HG03097 (cell line): Measurements from ENCODE around the gene HOXA11.

Experiments
- ATAC-seq: cut with Tn5 transposase; IDR thresholded peaks from one replicate; pipeline ENCODE4 v1.9.1; 2021; ENCODE audit not compliant: unreplicated experiment, low FRiP score

Gene HOXA11

DNA sequence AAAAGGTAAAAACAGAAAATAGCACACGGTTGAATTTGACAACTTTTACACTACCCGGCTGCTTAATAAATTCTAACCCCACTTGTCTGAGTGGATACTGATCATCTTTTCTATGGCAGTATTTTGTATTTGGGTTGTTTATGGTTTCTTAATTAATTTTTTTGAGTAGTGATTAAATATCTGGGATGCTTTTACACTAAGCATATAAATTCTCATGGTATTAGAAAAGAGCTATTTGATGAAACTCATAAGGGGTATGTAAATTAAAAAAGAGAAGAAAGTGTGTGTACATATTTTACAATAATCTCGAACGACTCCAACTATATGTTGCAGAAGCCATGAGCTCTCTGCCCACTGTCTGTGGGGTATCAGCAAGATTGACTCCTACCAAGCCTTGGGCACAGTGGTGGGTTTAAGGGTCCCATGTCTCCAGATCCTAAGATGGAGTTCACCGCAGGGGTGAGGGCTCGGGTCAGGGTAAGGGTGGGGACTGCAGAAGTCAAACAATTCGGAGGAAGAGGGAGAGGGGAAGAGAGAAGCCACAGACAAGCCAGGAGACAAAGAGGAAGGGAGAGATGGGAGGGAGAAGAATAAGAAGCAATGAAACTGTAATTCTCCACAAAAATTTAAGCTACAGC is 22.4 kb upstream of the HOXA11 start:
- ATAC-seq: no peak

DNA sequence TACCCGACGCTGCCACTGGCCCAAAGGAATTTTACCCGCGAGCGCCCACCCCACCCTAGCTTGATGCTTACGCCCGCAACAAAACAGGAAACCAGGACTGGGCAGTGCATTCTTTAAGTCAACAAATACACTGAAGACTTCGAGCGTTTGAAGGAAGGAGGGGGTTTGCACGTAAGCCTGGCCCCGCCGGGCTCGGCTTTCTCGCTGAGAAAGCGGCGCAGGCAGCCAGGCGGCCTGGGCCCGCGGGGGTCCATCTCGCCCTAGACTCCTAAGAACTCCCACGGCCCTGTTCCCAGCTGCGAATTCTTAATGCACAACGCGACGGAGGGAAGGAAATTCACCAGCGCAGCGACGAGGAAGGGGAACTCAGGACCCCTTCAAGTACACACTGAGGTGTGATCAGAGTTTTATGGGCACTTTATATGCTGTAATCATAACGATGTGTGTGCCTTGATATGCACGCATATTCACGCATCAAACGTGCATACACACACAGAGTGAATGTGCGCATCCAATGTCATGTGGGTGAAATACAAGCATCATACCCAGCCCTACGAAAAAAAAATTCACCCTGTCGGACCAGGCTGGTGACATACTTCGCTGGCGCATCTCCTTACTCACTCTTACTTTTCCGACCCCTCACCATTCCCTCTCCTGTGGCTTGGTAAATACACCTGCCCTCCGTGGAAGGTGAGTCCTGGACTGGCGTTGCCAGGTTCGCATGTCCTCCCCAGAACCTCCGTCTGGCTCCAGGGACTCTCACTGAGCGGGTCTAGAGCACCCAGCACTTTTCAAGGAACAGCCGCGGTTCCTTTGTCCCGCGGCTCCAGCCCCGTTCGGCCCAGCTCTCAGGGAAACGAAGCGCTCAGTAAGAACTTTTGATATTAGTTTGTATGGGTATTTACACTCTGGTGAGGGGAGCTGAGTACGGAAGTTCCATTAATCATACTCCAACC is 20.6 kb upstream of the HOXA11 start:
- ATAC-seq: no peak

- ATAC-seq: no peak
Measured at GRCh38 chr7:27204851-27205322, 19.9 kb upstream of the HOXA11 start.

GRCh38 chr7:27203964-27204594 is 19.0 kb upstream of the HOXA11 start:
- no peak for ATAC-seq

DNA sequence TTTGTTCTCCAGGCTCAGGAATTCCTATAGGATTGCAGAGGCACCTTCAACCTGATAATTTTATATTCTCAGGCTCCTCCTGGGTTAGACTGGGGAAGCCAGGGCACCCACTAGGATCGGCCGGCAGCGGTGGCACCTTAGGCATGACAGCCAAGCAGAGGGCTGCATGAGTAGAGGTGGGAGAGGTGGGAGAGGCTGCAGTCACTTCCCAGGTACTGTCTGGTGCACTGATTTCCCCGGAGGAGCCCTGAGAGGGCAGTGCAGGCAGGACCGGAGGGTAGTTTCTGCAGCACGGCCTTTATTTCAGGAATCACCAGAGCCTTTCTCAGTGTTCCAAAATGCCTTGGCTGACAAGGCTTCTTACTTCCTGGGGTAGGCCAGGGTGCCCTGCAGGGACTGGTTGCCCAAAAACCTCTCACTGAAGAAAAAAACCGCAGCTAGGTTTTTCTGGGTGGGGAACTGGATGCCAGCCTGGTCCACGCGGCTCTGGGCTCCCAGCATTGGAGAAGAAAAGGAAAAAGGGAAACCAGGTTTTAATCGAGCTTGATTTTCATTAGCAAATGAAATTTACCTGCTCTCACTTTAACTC is 18.4 kb upstream of the HOXA11 start:
- no peak for ATAC-seq

GRCh38 chr7:27202862-27203134 is 17.8 kb upstream of the HOXA11 start:
- ATAC-seq: no peak

DNA sequence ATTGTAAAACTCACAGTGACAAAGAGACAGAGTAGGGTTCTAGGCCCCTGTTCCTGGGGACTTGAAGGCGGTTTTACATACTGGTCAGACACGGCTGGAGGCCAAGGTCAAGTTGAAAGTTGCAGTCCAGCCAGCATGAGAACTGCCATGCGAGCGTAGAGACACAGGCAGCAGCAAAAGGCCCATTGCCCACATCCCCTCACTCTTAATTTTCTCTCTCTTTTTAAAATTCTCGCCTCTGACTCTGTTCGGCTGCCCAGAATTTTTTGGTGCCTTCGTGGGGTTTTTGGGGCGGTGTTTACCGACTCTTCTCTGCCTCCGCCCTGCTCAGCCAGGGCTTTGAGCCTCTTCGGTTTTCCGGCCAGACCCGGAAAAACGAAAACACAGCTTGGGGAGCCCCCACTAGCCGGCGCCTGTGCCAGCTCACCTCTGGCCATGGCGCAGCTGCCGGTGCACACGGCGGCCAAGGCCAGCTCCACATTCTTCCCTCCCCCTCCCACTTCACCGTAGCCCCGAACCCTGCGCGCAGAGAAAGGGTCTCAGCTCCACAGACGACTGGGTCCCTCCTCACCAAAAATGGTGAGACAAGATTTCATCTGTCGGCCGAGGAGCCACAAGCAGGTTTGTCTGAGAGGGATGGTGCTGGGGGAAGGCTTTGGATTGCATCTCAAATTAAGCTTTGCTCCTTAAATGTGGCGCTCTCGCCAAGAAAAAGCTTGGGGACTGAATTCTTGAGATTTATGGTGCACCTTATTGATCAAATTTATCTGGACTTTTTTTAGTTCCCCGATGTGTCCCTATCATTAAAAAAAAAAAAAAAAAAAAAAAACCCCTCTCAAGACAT is 17.2 kb upstream of the HOXA11 start:
- no peak for ATAC-seq

DNA sequence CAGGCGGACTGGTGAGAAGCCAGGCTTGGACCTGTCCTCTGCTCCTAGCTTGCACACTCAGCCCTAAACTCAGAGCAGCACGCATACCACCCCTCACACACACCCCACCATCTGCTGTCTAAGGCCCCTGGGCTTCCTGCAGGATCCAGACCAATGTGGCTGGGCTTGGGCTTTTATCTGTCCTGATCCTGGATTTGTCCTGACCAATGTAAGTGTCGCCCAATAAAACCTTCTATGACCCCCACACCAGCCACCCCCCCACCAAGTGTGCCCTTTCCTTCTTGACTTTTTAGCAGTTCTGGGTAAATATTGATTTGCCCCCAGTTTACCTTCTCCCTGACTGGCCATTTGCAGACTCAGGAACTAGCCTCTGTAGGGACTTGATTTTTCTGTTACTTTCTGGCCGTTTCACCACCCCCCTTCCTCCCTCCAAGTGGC is 16.6 kb upstream of the HOXA11 start:
- ATAC-seq: no peak

DNA sequence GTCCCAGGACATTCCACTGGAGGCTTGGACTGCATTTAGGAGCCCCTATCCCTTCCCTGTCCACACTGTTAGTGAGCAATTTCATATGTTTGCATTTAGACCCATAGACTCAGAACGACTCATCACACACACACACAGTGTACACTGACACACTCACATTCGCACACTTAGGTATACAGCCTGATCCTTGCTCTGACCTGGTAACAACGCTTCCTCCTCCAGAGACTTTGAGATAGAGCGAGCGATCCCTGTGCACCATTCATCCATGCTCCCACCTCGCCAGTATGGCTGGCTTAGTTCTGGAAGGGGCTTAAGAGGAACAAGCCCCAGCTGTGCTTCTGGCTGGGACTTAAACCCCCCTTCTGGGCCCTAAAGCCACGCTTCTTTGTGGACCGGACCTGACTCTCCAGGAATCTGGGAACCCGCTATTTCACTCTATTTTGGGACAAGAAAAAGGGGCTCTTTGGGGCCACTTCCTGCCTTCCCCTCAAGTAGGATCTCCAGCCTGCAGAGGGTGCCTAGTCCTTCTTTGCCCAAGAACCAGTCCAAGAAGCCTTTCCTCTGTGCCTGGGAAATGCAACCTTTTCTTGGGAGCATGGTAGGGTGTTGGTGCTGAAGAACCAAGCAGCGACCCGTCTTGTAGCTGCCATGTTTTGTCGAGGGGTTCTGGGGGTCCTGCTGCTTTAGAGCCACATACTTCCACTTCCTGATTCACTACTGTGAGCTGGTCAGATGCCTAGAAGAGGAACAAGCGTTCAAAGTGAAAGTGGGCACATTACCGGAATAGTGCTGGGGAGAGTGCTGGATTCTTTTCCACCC is 15.9 kb upstream of the HOXA11 start:
- ATAC-seq: no peak

DNA sequence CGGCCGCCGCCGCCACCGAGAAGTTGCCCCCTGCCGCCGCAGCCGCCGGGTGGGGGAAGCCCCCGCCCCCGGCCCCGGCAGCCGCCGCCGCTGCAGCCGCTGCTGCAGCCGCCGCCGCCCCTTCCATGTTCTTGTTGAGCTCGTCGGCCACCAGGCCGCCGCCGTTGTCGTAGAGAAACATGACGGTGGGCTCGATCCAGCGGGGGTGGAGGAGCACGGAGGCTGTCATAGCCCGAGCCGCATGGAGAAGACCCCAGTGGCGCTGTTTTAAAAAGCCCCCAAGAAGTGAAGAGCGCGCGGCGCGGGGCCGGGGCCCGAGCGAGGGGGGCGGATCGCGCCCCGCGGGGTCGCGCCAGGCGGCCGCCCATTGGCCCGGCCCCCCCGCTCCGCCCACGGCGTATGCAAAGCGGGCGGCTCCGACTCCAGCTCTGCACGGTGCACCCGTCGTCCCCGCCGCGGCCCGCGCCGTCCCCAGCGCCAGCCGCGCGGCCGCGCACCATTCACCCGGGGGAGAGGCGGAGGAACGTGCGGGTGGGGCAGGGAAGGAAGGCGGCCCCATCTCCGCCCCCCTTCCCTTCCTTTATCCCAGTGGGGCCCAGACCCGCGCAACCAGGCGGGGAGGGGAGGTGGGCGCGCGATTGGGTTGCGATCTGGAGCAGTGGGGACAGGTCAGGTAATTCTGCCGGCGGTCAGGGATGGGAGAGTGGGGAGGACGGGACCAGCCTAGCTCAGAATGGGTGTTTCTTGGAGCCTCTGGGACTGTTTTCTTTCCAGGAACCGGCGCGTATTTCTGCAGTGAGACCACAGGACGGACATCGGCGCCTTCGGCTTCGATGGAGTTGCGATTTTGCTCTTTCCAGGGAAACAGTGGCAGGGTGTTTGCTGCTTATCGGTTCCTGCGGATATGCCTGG is 15.1 kb upstream of the HOXA11 start, which contains the start of gene HOXA13:
TSS of gene HOXA13 (minus strand) at position 243 of the 912 bp plus-strand sequence. CDS start at position 229, 14 bp downstream.
- ATAC-seq: no peak

DNA sequence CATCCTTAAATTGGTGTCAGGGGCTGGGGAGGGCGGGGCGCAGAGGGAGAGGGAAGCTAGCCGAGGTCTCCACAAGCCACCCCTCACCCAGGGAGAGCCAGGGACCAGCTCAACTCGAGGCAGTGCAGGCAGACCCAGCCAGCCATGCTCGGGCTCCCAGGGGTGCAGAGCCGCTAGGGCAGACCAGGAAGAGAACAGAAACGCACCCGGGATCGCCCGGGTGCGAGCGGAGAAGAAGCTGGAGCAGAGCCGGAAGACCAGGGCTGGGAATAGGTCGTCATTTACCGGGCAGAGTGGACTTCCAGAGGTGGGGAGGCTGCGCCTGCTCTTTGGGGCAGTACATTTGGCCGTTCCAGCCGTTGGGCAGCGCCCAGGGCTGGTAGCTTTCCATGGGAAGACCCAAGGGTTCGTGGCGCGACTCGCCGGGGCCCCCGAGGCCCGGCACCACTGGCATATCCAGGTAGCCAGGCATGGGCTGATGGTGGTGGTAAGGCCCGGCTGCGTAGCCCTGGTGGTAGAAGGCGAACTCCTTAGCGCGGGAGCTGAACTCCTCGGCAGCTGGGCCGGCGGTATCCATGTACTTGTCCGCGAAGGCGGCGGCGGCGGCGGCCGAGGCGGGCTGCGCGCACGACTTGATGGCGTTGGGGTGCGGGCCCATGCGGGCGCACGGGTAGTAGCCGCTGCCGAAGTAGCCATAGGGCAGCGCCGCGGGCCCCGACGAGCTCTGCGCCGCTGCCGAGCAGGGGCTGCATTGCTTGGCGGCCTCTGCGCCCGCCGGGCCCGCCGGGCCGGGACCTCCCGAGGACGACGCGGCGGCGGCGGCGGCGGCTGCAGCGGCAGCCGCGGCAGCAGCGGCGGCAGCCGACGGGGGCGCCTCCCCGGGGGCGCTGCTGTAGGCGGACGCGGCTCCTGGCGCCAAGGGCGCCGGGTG is 14.1 kb upstream of the HOXA11 start:
- ATAC-seq: no peak

- no peak for ATAC-seq
Measured at GRCh38 chr7:27198138-27198841, 13.3 kb upstream of the HOXA11 start.

GRCh38 chr7:27197137-27198042 is 12.4 kb upstream of the HOXA11 start:
- ATAC-seq: no peak

- no peak for ATAC-seq
Measured at GRCh38 chr7:27196287-27196767, 11.3 kb upstream of the HOXA11 start.

DNA sequence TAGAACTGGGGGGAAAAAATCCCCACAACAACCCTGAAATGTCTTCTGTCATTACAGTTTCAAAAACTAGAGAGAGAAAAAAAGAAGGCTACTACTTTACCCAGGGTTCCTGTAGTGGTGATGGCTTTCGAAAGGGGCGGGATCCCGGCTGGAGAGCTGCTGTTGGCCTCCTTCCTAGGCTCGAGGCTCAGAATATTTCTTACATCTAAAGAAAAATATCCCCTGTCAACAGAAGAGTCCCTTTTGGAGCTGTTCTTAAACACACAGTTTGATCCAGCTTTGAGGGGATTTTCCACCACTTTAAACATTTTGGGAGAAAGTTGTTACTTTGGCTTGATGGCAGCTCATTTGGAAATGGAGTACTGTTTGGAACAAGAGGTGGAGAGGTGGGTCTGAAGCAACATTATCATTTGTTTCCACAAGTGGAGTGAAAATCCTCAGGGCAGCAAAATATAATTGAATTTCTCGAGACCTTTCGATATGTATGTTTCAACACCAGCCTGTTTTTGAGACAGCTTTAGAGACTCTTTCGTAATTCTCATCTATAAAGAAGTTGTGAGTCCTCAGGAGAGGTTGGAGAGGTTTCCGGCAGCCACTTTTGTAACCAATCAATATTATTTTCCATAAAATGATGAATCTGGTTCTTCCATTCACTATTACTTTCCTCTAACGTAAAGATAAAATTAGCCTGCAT is 9.8 kb upstream of the HOXA11 start:
- no peak for ATAC-seq
